NCI-H748 (cell line): ENCODE data around the gene FMNL1.
A peak's percentile ranks its signal among the peaks of the same experiment; 100 is the strongest.

ENCODE experiments used
- DNase-seq: peaks from one replicate; lab custom pipeline; 2025; ENCODE audit not compliant: unreplicated experiment; lab: John Stamatoyannopoulos, UW

Gene FMNL1

DNA sequence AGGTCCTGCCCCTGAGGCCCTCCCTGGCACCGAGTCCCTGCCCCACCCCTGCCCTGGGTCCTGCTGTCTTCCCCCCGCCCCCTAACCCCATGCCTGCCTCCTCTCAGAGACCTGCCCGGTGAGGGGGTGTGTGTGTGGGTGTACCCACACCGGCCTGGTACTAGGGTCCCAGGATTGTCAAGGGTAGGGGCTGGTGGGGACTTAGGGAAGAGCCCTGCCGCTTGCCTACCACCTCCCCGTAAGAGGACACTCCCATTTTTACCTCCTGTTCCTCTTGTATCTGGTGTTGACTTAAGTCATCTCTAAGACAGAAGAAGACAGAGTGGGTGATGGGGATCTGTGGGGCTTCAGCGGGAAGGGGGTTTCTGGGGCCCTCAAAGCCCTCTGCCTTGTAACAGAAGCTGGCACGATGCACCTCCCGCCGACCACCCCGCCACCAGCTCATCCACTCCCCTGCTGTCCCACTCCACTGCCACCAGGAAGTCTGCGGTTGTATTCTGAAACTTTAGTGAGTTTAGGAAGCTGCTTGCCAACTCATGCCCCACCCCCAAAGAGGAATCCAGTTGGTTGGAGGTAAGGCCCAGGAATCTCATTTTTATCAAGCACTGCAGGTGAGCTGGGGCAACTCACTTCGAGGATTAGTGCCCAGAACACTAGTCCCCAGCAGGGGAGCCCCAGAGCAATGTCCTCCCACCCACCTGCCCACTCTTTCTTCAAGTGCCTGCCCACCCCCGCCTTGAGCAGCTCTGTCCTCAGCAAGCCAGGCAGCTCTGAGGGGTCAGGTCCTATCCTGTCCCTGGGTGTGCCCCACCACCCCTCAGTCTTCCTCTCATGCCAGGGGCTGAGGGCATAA lies 34.7 kb downstream of the FMNL1 start:
- no peak for DNase-seq

GRCh38 chr17:45257115-45257514 lies 35.4 kb downstream of the FMNL1 start:
- no peak for DNase-seq

- DNase-seq: no peak
Observed at GRCh38 chr17:45258981-45259380, 37.3 kb downstream of the FMNL1 start.

- DNase-seq: no peak
Observed at GRCh38 chr17:45260204-45260783, 38.6 kb downstream of the FMNL1 start.

DNA sequence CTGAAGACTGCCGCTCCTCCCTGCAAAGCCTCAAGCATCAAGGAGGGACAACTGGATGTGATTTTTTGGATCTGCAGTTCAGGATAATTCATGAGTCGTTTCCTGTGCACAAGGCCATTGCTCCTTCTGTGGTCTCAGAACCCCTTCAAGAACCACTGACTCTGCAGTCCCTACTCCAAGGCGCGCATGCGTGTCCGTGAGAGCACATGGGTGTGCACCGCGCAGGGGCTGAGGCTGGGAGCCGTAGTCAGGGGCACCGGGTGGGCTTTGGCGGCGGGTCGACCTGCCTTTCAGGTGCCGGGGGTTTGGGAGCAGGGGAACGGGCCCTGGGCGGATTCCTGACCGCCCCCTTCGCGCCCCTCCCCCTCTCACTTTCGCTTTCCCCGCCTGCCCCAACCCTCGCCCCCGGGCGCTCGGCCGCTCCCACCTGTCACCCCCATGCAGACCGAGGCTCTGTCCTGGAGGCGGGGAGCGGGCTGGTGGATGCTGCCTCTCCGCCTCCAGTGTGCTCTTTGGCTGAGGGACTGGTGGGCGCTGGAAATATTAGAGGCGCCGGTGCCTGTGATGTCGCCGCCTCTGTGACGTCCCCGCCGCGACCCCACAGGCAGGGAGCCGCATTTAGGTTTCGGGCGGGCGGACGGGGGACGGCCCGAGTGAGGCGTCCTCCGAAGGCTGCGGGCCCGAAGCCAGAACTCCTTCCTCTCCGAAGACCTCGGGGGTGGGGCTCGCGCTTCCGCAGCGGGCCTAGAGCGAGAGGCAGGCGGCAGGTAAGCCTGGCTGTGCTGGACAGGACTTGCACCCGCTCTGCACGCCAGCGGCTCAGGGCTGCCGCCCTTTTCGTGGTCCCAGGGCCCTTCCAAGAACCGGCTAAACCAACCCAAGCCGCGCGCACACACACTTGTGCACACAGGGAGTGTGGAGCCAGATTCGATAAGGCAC lies 40.2 kb downstream of the FMNL1 start, which contains the start of gene SPATA32:
SPATA32 (minus strand) TSS at position 518 of the 939 bp plus-strand sequence; CDS start at position 440, 78 bp downstream.
- no peak for DNase-seq

- no peak for DNase-seq
Observed at GRCh38 chr17:45262516-45263476, 41.1 kb downstream of the FMNL1 start.

- DNase-seq: no peak
Observed at GRCh38 chr17:45263477-45263860, 41.8 kb downstream of the FMNL1 start.

DNA sequence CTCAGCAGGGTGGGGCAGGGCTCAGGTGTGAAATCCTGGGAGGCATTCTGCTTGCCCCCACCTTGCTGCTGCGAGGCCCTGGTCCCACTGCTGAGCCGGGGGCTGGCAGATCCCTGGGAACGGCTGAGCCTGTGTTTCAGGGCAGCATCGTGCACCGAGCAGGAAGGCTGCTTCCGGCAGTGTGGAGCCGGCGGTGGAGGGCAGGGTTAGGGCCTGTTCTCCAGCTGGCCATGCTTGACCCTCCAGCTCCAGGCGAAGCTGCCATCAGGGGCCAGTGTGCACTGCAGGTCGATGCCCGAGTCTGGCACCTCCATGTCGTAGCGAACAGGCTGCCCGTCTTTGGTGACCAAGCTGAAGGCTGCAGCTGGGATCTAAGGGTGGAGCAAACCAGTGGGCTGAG lies 42.7 kb downstream of the FMNL1 start:
- DNase-seq: no peak

DNA sequence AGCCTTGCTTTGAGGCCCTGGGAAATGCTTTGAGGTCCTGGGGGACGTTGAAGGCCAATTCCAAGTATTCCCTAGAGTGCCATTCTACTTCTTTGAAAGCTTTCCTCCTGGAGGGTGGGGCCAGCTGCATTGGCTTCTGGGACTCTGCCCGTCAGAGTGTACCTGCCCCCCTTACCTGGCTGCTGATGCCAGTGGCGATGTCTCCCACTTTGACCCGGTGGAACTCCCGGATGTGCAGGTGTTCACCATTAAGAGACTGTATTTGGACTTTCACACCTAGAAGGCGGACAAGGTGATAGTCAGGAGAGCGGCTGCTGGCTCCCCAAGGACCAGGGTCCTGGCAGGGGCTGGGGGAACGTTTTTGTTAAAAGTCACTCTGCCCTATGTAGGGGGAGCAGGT lies 43.3 kb downstream of the FMNL1 start:
- no peak for DNase-seq

- DNase-seq: no peak
Observed at GRCh38 chr17:45265821-45266220, 44.1 kb downstream of the FMNL1 start.

DNA sequence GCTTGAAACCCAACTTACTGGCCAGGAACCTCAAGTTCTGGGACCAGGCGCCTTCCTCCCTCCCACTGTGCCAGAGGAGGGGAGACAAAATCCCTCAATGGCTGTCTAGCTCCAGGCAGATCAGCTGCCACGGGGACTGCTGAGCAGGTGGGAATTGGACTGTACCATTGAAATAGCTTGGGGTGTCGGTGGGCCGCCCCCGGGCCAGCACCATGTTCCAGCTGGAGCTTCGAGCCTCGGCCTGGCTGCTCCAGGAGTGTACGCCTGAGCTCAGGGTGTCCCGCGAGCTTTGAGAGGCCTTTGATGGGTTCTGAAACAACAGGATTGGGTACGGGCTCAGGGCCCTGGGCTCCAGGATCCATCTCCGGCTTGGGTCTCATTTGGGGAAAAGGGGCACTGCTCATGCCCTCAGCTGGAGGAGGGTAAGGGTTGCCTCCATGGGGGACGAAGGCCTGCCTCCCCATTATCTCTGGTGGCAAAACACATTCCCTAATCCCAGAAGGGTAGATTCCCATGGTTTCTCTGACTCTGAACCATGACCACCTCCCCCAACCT lies 44.8 kb downstream of the FMNL1 start:
- DNase-seq: no peak

DNA sequence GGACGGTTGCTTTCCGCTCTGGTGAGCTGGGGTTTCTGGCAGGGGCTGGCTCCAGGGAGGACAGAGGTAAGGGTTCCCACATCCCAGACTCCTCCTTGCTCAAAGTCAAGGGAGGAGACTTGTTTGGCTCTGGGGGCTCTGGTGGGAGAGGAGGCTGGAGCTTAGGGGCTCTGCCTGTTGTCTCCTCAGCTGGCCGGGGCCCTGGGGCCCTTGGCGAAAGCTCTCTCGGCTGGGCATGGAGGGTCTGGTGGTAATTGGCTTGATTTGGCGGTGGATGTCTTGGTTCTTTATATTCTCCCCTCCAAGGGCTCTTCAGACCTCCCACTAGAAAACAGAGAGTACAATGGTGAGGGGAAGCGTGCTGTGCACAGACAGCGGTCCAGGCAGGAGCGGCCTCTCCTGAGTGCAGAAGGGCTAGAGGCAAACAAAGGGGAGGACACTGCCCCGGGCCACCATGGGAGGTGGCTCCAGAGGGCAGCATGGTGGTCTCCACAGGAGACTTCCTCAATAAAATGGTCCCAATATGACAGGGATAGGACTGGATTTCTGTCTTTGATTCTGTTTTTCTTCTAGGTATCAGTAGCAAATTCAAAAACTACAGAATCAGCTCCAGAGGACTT lies 45.9 kb downstream of the FMNL1 start:
- no peak for DNase-seq

GRCh38 chr17:45269912-45270311 lies 48.2 kb downstream of the FMNL1 start:
- no peak for DNase-seq

DNA sequence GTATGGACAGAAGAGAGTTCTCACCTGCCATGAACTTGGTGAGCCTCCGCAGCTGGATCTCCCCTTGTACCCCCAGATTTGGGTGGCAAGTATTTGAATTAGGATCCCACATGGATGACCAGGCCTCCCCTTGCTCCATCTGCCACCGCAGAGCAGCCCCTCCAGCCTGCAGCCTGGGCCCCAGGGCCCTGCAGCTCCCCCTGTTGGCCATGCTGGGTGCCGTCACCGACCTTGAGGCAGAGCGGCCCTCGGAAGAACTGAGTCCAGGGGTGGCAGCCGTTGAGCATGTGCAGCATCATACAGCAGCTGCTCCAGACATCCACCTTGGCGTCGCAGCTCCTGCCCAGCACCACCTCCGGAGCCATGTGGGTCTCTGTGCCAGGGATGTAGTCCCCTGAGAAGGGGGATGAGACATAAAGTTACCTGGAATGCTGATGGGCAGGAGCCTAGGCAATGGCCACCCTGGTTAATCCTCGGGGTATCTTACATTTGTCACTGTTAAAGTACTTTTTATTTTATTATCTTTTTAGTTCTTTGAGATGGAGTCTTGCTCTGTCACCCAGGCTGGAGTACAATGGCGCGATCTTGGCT lies 49.2 kb downstream of the FMNL1 start:
- DNase-seq: peak; percentile 10

DNA sequence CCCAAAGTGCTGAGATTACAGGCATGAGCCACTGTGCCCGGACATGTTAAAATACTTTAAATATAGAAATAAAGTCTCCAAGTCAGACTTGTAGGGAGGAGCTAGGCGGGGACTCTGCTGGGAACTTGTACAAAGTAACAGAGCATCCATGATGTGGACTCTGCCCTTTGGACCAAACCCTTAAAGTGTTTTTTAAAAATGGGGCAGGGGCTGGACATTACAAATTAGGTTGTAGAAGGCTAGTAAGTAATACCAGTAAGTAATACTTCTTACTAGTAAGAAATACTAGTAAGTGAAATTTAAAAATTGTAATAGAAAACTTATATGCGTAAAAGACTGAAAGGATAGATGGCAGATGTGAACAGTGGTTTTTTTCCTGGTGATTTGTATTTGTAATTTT lies 49.9 kb downstream of the FMNL1 start:
- no peak for DNase-seq

- no peak for DNase-seq
Observed at GRCh38 chr17:45273551-45273957, 51.9 kb downstream of the FMNL1 start.

- no peak for DNase-seq
Observed at GRCh38 chr17:45274033-45274432, 52.3 kb downstream of the FMNL1 start.

GRCh38 chr17:45276031-45276430 lies 54.3 kb downstream of the FMNL1 start:
- no peak for DNase-seq

DNA sequence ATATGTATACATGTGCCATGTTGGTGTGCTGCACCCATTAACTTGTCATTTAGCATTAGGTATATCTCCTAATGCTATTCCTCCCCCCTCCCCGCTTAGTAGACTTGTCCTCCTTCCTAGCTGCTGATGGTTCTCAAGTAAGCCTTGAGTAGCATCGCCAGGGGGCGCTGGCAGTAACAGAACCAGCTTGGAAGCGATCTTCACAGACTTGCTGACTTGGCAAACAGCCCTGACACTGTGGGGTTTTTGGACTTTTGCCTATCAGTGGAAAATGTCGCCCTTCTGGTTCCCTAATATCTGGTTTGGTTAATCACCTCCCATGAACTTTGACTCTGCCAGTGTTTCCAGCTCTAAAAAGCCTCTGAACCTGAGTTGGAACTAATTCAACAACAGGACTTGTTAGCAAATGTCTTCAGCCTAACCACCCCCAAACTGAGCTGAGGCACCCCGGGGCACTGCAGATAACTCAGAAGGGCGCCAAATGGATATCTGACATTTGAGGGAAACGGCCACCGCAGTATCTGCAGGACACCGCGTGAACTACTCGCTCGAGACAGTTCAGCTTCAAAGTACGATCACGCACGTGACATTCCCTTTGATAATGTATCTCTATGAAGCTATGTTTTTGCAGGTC lies 55.6 kb downstream of the FMNL1 start:
- DNase-seq: peak; percentile 87
